IPS-NIHi7 (cell line): ENCODE results near the gene SFXN5.
A peak's percentile ranks its signal among the peaks of the same experiment; 100 is the strongest.
"Not testable (repeated sequence)": the region's sequence is repeated elsewhere in the genome, so short reads cannot be mapped to it uniquely, and the experiment has no call there.

Experiments
- DNase-seq: peaks from one replicate; pipeline ENCODE4 v3.0.0; 2012; ENCODE audit warnings: mixed read lengths; ENCODE audit errors: extremely low spot score

SFXN5 gene

GRCh38 chr2:73078457-73079411 lies 7.2 kb upstream of the SFXN5 start:
- no peak for DNase-seq

DNA sequence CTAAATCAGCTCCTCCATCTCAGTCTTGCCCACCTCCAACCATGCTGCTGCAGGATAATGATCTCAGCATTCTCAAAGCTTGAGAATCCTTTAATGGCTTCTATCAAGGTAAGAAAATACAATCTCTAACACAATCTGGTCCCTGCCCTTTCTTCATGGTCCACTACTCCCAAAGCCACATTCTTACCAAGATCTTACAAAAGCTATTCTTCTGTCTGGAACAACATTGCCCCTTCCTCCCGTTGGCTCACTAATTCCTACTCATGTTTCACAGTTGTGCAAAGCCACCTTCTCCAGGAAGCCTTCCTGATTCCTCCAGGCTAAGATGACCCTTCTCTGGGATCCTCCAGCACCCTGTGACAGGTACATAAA lies 5.9 kb upstream of the SFXN5 start:
- DNase-seq: no peak

GRCh38 chr2:73076701-73077423 lies 5.3 kb upstream of the SFXN5 start:
- no peak for DNase-seq

DNA sequence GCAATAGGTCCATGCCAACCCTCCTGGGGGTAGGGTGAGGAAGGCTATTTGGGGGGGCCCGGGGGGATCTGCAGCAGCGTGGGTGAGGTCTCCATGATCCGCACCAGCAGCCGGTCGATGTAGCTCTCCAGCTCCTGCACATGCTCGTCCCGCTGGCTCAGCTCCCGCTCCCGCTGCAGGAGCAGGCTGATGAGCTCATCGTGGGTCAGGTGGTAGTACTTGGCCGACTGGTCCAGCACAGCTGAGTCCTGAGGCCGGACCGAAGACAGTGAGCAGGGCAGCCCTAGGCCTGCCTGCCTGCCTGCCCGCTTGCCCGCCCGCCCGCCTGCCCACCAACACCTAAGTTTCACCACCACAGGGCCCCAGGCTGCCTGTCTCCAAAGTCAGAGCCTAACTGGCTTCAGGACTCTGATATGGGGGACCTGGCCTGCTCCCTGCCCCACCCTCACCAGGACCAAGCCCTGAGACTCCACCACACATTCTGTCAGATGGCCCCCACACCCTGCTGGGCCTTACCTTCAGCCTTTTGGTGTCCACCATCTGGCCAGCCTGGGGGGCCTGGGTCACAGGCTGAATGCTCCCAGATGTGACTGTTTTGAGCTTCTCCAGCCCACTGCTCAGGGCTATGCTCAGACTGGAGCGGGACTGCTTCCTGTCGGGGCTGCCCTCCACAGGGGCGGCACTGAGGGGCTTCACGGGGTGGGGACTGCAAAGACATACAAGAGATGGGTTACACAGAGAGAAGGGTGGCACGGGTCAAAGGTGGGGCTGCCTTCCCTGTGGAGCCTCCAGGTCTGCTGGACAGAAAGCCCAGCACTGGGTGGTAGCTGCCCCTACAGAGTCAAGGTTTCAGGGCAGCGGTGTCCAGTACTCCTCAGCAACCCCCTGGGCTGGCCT lies 4.2 kb upstream of the SFXN5 start:
- no peak for DNase-seq

DNA sequence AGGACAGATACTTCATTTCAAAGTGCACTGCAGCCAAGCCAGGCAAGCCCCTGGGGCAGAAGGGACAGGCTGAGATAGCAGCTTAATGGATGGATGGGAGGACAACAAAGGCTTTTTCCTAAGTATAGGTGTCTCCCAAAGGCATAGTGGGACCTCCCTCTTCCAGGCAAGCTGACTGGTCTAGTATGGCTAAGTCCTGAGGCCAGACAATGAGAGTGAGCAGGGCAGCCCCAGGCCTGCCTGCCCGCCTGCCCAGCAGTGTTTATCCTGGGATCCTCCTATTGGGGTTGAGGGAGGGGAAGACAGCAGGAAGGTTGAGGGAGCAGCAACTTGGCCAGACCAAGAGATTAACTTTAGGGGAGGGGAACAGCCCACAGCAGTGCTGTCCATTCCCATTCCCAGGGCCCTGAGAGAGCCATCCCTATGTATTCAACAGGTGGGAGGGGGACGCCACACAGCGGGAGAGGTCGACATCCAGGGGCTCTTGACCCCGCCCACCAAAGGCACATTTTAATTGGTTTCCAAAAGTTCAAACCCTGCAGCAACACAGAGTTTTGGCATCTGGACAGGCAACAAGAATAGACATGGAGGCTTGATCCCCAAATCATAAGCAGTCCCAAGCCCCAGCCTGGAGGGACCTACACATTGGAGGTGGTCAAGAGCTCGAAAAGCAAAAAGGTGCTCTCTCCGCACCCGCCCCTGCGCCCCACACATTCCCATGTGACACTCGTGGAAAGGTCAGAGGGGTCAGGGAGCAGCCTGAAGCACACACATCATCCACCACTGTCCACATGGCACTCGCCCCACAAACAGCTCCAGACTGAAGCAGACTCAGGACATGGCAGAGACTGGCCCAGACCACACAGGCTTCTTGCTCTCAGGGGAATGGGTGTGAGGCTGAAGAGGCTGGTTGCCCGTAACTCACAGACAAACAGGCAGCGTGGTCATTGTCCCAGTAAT lies 2.9 kb upstream of the SFXN5 start:
- DNase-seq: no peak

DNA sequence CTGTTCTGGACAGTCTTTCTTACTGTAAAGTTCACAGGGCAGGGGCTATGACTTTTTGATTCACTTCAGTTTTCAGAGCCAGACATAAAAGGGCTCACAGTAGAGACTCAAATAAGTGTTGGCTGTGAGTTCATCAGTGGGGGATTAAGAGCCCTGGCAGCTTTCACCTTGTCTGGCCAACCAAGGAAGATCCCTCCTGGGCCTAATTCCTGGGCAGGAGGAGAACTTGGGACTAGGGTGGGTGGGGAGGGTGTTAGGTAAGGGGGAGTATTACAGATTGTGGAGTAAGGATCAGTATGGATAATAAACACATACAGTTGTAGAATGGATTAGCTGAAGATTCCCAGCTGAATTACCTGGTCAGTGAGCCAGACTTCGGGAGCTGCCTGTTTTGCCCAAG lies 904 bp upstream of the SFXN5 start:
- no peak for DNase-seq

DNA sequence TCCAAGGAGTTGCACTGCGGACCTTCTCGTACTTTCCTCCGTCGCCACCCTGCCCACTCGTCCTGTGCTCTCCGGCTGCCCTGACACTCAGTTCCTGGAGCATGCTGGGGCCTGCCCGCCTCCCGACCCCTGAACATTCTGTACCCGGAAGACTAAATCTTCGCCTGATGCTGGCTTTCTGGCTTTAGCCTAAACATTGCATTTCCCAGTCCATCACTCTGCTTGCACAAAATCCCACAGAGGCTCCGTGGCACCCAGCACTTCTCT lies 550 bp upstream of the SFXN5 start:
- no peak for DNase-seq

DNA sequence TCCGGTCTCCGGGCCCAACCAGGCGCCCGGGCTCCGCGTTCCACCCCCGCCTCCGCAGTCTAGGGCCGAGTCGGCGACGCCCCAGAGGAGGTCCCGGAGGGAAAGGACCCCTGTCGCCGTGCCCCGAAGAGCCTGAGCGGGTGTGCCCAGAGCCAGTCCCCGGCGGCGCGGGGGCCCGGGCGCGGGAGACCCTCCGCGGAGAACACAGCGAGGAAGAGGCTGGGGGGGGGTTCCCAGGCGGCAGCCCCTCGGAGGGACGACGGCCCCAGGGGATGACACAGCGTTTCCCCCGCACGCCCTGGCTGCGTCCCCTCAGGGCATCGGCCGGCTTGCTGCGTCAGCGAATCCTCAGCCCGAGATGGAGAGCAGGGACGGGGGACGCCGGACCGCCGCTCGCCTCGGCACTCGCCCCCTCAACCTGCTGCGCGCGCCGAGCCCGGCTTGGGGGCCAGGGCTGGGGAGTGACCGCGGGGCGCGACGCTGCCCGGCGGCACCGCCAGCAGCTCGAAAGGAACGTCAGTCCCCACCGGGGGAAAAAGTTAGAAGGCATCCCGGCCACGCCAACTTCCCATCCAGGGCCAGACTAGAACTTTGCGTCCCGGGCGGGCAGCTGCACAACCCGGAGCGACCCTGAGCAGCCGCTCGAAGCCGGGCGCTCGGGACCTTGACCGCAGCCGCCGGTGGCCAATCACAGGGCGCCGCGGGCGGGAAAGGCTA lies 711 bp downstream of the SFXN5 start:
- peak; percentile 69 for DNase-seq

DNA sequence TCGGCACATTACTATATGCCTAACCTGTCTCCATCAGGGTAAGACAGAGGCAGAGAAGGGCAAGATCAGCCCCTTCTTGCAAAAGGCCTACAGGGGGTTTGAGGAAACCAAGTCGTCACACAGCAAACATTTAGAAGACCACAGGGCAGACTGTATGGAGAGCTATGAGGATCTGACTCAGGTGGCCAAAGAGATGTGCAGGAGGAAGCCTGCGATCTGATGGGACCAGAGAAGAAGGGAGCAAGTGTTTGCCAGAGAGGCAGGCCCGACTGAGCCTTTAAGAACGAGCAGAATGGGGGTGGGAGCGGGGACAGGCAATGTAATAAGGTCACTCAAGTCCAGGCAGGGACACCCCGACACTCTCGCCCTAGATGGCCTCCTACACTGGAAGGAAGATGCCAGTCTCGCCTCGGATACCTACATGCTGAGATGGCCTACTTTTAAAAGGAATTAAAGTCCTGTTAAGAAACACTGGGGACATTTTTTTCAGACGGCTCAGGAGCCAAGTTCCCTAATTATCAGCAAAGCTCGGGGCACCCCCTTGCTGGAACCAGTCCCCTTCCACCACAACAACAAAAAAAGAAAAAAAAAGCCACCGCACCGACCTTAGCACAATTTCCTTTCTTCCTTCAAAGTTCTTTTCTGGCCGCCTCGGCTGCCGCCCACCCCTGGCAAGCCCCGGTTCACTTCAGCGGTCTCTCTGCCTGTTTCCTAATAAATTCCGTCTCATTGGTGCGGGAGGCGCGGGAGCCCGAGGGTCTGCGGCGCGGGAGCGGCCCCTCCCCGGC lies 1.5 kb downstream of the SFXN5 start:
- DNase-seq: no peak

DNA sequence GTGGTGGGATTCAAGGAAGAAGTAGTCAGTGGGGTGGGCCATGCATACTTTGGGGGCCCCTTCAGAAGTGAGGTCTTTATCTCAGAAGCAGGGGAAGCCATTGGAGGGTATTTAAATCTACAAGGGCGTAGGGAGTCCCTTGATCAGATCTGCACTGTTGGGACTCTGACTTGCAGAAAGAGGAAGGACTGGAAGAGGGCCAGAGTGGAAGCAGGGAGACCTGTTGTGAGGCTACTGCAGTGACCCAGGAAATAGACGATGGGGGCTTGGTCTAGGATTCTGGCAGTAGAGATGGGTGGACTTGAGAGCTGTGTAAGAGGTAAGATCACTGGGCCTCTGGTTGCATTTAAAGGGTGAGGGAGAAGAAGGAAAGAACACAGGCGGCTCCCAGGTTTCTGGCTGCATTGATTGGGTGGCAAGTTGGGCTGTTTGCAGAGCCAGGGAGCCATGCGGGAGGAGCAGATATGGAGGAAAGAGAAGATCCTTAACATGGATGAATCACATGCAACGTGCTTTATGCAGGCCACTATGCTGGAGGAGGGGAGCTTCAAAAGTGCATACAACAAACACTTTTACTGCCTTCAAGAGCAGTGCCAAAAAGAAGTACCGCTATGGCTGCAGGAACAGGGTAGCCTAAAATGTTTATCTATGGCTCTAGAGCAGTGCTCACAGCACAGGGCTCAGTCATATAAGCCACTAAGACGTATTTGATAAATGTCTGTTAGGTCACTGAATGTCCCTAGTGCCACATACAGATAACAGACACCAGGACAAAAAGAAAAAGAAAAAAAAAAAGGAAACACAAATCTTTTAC lies 2.3 kb downstream of the SFXN5 start:
- DNase-seq: no peak

DNA sequence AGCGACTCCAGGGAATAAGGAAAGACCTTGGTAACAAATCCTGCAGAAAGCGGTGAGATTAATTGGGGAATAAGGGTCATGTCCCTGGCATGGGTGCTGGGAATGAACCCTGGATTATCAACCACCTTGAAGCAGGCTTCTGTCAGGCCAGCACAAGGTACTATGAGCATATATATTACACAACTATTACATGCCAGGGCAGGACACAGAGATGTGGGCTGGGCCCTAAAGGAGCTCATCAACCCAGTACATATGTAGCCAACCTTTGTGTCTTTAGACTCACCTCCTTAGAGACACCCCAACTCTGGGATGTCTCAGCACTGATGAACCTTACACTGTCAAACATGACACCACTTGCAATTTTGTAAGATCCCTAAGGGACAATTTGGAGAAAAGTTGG lies 3.4 kb downstream of the SFXN5 start:
- DNase-seq: no peak

- no peak for DNase-seq
Observed at GRCh38 chr2:73067043-73067442, 4.5 kb downstream of the SFXN5 start.

DNA sequence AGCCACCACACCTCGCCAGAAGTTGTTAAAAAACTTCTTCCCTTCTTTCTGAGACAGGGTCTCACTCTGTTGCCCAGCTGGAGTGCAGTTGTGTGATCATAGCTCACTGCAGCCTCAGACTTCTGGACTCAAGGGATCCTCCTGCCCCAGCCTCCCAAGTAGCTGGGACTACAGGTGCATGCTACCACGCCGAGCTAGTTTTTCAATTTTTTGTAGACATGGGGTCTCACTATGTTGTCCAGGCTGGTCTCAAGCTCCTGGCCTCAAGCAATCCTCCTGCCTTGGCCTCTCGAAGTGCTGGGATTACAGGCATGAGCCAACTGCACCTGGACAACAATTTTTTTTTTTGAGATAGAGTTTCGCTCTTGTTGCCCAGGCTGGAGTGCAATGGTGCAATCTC lies 6.4 kb downstream of the SFXN5 start:
- not testable (repeated sequence) for DNase-seq

- peak; percentile 54 for DNase-seq
Observed at GRCh38 chr2:73063909-73064875, 7.3 kb downstream of the SFXN5 start.

- DNase-seq: no peak
Observed at GRCh38 chr2:73063472-73063871, 8.0 kb downstream of the SFXN5 start.

DNA sequence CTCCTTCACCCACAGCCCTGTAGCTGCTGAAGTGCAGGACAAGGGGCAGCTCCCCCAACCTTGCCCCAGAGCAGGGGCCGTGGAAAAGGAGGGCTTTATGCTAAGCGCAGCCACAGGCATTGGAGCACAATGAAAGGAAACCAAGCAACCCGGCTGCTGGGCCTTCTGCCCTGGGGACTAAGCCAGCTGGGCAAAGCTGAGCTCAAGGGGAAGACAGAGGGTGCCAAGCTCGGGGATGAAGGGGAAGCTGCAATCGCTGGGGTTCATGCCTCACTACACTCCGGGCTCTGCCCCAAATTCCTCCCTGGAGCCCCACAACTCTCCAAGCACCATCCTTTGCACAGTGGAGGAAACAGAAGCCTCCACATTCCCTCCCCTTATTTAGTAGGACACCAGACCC lies 12.4 kb downstream of the SFXN5 start:
- no peak for DNase-seq

DNA sequence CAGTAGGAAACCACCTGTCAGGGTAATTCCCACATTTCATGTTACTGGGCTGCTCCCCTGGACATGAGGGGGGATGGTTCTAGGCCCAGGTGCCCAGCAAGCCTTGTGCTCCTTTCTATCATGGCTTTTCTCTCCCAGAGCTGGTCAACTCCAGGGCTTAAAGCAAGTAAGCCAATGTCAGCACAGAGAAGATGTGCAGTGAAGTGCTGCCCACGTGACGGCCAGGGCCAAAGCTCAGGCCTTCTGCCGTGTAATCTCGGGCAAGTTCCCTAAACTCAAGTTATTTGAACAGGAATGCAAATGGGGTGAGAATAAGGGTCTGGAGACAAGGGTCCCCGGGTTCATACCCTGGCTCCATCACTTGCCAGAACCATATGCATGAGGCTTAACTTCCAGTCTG lies 16.5 kb downstream of the SFXN5 start:
- DNase-seq: no peak
